Fibroblast of skin of abdomen (primary cell): ENCODE results near the gene NEU4.

Experiments used
- DNase-seq: peaks from one replicate; pipeline ENCODE4 v3.0.0-alpha.2; 2013

NEU4 gene

GRCh38 chr2:241853651-241854341, 44.8 kb downstream of the NEU4 start:
- DNase-seq = no peak

- no peak for DNase-seq
Observed at GRCh38 chr2:241854342-241855244, 45.6 kb downstream of the NEU4 start.

GRCh38 chr2:241855245-241855887, 46.4 kb downstream of the NEU4 start:
- no peak for DNase-seq

GRCh38 chr2:241855888-241856422, 47.0 kb downstream of the NEU4 start:
- no peak for DNase-seq

GRCh38 chr2:241857041-241857541, 48.1 kb downstream of the NEU4 start:
- DNase-seq = no peak

GRCh38 chr2:241857572-241858121, 48.7 kb downstream of the NEU4 start:
- no peak for DNase-seq

- DNase-seq = no peak
Observed at GRCh38 chr2:241858206-241859016, 49.4 kb downstream of the NEU4 start, which contains the start of gene PDCD1. TSS of gene PDCD1 (minus strand) at chr2:241858894. CDS start at chr2:241858838, 56 bp downstream.

GRCh38 chr2:241859017-241859435, 50.0 kb downstream of the NEU4 start:
- DNase-seq = no peak

GRCh38 chr2:241859436-241860183, 50.6 kb downstream of the NEU4 start:
- no peak for DNase-seq

GRCh38 chr2:241860184-241861078, 51.4 kb downstream of the NEU4 start:
- DNase-seq = no peak

- no peak for DNase-seq
Observed at GRCh38 chr2:241861264-241861663, 52.3 kb downstream of the NEU4 start.

- no peak for DNase-seq
Observed at GRCh38 chr2:241862093-241862492, 53.1 kb downstream of the NEU4 start.

- DNase-seq = no peak
Observed at GRCh38 chr2:241862775-241863535, 54.0 kb downstream of the NEU4 start.

GRCh38 chr2:241863536-241863954, 54.6 kb downstream of the NEU4 start:
- DNase-seq = peak; percentile 33

- DNase-seq = no peak
Observed at GRCh38 chr2:241864168-241864849, 55.3 kb downstream of the NEU4 start.

- DNase-seq = no peak
Observed at GRCh38 chr2:241864850-241865213, 55.8 kb downstream of the NEU4 start.

- DNase-seq = no peak
Observed at GRCh38 chr2:241865416-241865956, 56.5 kb downstream of the NEU4 start.
